WERI-Rb-1 (cell line): Measurements from ENCODE around the gene PRKAB1.

Experiments
- DNase-seq: peaks from one replicate; pipeline ENCODE4 v3.0.0-alpha.2; 2020
- H3K27ac ChIP-seq: fragments of 250-450 bp; sonication (Bioruptor Pico); 2 replicates; pipeline ENCODE4 v1.5.1; 2020; ENCODE audit warnings: mild to moderate bottlenecking, moderate library complexity
- H3K27me3 ChIP-seq: fragments of 250-450 bp; sonication (Bioruptor Pico); 2 replicates; pipeline ENCODE4 v1.5.1; 2021; ENCODE audit warnings: mild to moderate bottlenecking, low read depth, moderate library complexity; ENCODE audit not compliant: insufficient read depth, severe bottlenecking
- H3K36me3 ChIP-seq: fragments of 250-450 bp; sonication (Bioruptor Pico); 2 replicates; pipeline ENCODE4 v1.5.1; 2020; ENCODE audit warnings: mild to moderate bottlenecking, moderate library complexity
- H3K4me3 ChIP-seq: 2 replicates; pipeline ENCODE4 v1.5.1; 2011; ENCODE audit warnings: low read depth, mild to moderate bottlenecking, control low read depth, low read length
- H3K9me3 ChIP-seq: fragments of 250-450 bp; sonication (Bioruptor Pico); 2 replicates; pipeline ENCODE4 v1.5.1; 2021; ENCODE audit warnings: mild to moderate bottlenecking, moderate library complexity; ENCODE audit not compliant: severe bottlenecking
- CTCF ChIP-seq: IDR thresholded peaks from 2 replicates; pipeline ENCODE4 v1.5.1; 2011; ENCODE audit warnings: low read depth, mild to moderate bottlenecking, control low read depth, inconsistent platforms, low read length

Gene PRKAB1

GRCh38 chr12:119728444-119728745 is 60.5 kb downstream of the PRKAB1 start:
- Histone ChIP-seq H3K27ac (no peak overlapping the region), H3K27me3 (no peaks in the 10 kb centered on the region), H3K4me3 (no peak overlapping the region), H3K36me3 (peaks cover 38% of the 10 kb centered on the region), H3K9me3 (no peaks in the 10 kb centered on the region)
- no peak for DNase-seq
- TF ChIP-seq CTCF: no peak

GRCh38 chr12:119729871-119730270 is 61.9 kb downstream of the PRKAB1 start:
- Histone ChIP-seq H3K9me3 (no peaks in the 10 kb centered on the region), H3K27ac (no peak overlapping the region), H3K27me3 (no peaks in the 10 kb centered on the region), H3K36me3 (peaks cover 53% of the 10 kb centered on the region), H3K4me3 (no peak overlapping the region)
- DNase-seq: no peak
- no peak for TF ChIP-seq CTCF

- no peaks in the 10 kb centered on the region for H3K9me3 ChIP-seq
Observed at GRCh38 chr12:119730381-119730780, 62.4 kb downstream of the PRKAB1 start.

More at GRCh38 chr12:119730381-119730780, 62.4 kb downstream of the PRKAB1 start:
- Histone ChIP-seq H3K4me3 (no peak overlapping the region), H3K27ac (no peak overlapping the region), H3K36me3 (peaks cover 58% of the 10 kb centered on the region), H3K27me3 (no peaks in the 10 kb centered on the region)
- TF ChIP-seq CTCF: no peak
- no peak for DNase-seq
